Measurements from ENCODE around the gene BMERB1.

- TF ChIP-seq POLR2A (IDR thresholded peaks at IDR 0.05; ENCODE audit: low read depth, low read length) (no peak), TAF1 (IDR thresholded peaks at IDR 0.05; ENCODE audit: low read depth, low read length) (no peak), PAX5 (IDR thresholded peaks at IDR 0.05; ENCODE audit: insufficient read depth, low read length, severe bottlenecking) (no peak), POU2F2 (IDR thresholded peaks at IDR 0.05; ENCODE audit: low read depth, low read length) (no peak)
Measured at GRCh38 chr16:15509051-15509592, 74.7 kb downstream of the BMERB1 start.

All from GM12891 (cell line).